CD14-positive monocyte (primary cell): Measurements from ENCODE around the gene GRK5. TPM values are rescaled to one million over a fixed set of nuclear protein-coding genes. Genes with fewer than 3 reads are reported as not detected.
A peak's percentile ranks its signal among the peaks of the same experiment; 100 is the strongest.

ENCODE experiments used
- DNase-seq, 3 donors: peaks; one replicate each; pipeline ENCODE4 v3.0.0-alpha.2; 2011 to 2022
- H2AFZ ChIP-seq: 2 replicates; pipeline ENCODE4 v1.6.0; 2012; ENCODE audit warnings: mild to moderate bottlenecking, low read depth, low read length, inconsistent platforms; ENCODE audit not compliant: insufficient read depth, poor library complexity, severe bottlenecking
- H3K27ac ChIP-seq, 2 donors: 1 replicate in 1 of 2; 2 replicates in 1 of 2; pipeline ENCODE4 v1.5.1; 2012 to 2013; ENCODE audit warnings: low read length in 2 of 2, control low read depth in 1 of 2, inconsistent platforms in 1 of 2, low read depth in 1 of 2, mild to moderate bottlenecking in 1 of 2
- H3K27me3 ChIP-seq, 2 donors: one replicate each; pipeline versions ENCODE4 v1.6.0 to v1.6.1; 2011 to 2013; ENCODE audit warnings: low read length in 2 of 2; ENCODE audit not compliant: control insufficient read depth in 2 of 2, insufficient read depth in 2 of 2
- H3K36me3 ChIP-seq, 2 donors: replicated peaks in 1 of 2; 1 replicate in 1 of 2; 2 replicates in 1 of 2; pipeline versions ENCODE4 v1.5.1 to v1.6.1; 2012 to 2013; ENCODE audit warnings: low read length in 2 of 2, control low read depth in 1 of 2, inconsistent platforms in 1 of 2, mild to moderate bottlenecking in 1 of 2; ENCODE audit not compliant: insufficient read depth in 2 of 2, control insufficient read depth in 1 of 2
- H3K4me1 ChIP-seq, 2 donors: 1 replicate in 1 of 2; 2 replicates in 1 of 2; pipeline versions ENCODE4 v1.5.1 to v1.6.1; 2012 to 2013; ENCODE audit warnings: low read length in 2 of 2, control low read depth in 1 of 2, inconsistent platforms in 1 of 2, mild to moderate bottlenecking in 1 of 2, moderate library complexity in 1 of 2; ENCODE audit not compliant: insufficient read depth in 2 of 2, control insufficient read depth in 1 of 2
- H3K4me2 ChIP-seq: replicated peaks from 2 replicates; pipeline ENCODE3; 2012; ENCODE audit warnings: low read length, moderate library complexity, mild to moderate bottlenecking; ENCODE audit not compliant: poor library complexity, severe bottlenecking; ENCODE audit errors: extremely low read depth
- H3K4me3 ChIP-seq, 3 experiments: fragments of 200-600 bp in 1 of 3; sonication (generic) in 1 of 3; replicated peaks in 1 of 3; 1 replicate in 2 of 3; 2 replicates in 1 of 3; pipeline ENCODE4 v1.5.1; 2011 to 2013; ENCODE audit warnings: low read length in 3 of 3, mild to moderate bottlenecking in 3 of 3, control low read depth in 2 of 3, low read depth in 2 of 3, inconsistent platforms in 1 of 3, moderate library complexity in 1 of 3
- H3K79me2 ChIP-seq: 2 replicates; pipeline ENCODE4 v1.6.0; 2012; ENCODE audit warnings: mild to moderate bottlenecking, control low read depth, inconsistent platforms, low read length, moderate library complexity; ENCODE audit not compliant: insufficient read depth
- H3K9ac ChIP-seq: 2 replicates; pipeline ENCODE4 v1.6.0; 2017; ENCODE audit warnings: low read length, mild to moderate bottlenecking; ENCODE audit not compliant: insufficient read depth, poor library complexity, severe bottlenecking
- H3K9me3 ChIP-seq, 2 donors: replicated peaks in 1 of 2; 1 replicate in 1 of 2; 2 replicates in 1 of 2; pipeline versions ENCODE4 v1.5.1 to v1.6.1; 2012 to 2013; ENCODE audit warnings: low read length in 2 of 2, control low read depth in 1 of 2; ENCODE audit not compliant: control insufficient read depth in 1 of 2, insufficient read depth in 1 of 2
- H4K20me1 ChIP-seq: 2 replicates; pipeline ENCODE4 v1.6.0; 2012; ENCODE audit warnings: mild to moderate bottlenecking, low read length, control low read depth, moderate library complexity; ENCODE audit not compliant: insufficient read depth
- H3K27ac Mint-ChIP-seq, 7 donors: one replicate each; pipeline ENCODE4 v1.8.0; 2020; ENCODE audit warnings: mild to moderate bottlenecking in 7 of 7, mixed read lengths in 7 of 7, moderate library complexity in 6 of 7, inconsistent platforms in 2 of 7
- H3K27me3 Mint-ChIP-seq, 3 donors: one replicate each; pipeline ENCODE4 v1.8.0; 2021 to 2022; ENCODE audit warnings: low read depth in 3 of 3, mild to moderate bottlenecking in 3 of 3, mixed read lengths in 3 of 3, moderate library complexity in 3 of 3, inconsistent platforms in 1 of 3
- H3K36me3 Mint-ChIP-seq, 2 donors: one replicate each; pipeline ENCODE4 v1.8.0; 2020; ENCODE audit warnings: mixed read lengths in 2 of 2, inconsistent platforms in 1 of 2, mild to moderate bottlenecking in 1 of 2
- H3K4me1 Mint-ChIP-seq: one replicate; pipeline ENCODE4 v1.8.0; 2020; ENCODE audit warnings: mild to moderate bottlenecking, mixed read lengths
- H3K4me3 Mint-ChIP-seq, 2 donors: one replicate each; pipeline ENCODE4 v1.8.0; 2020; ENCODE audit warnings: mild to moderate bottlenecking in 2 of 2, mixed read lengths in 2 of 2, moderate library complexity in 1 of 2
- H3K9me3 Mint-ChIP-seq, 7 donors: one replicate each; pipeline ENCODE4 v1.8.0; 2020 to 2022; ENCODE audit warnings: mixed read lengths in 7 of 7, mild to moderate bottlenecking in 6 of 7, moderate library complexity in 6 of 7, inconsistent platforms in 2 of 7
- WGBS: methylation state at CpG from one replicate; pipeline ENCODE4 v1.1.5; 2013; ENCODE audit warnings: missing lambda C conversion rate; ENCODE audit not compliant: insufficient coverage; 5-methylcytosine and 5-hydroxymethylcytosine counted together
- intact Hi-C, 2 donors: fragments of 100-400 bp; cut with micrococcal nuclease; formaldehyde crosslinking; loops; one replicate each; pipeline versions ENCODE4 v1.15.0 to v1.15.1; 2023
- polyA plus RNA-seq, 3 donors: library from polyadenylated mRNA; depleted of rRNA in 1 of 3; unstranded in 2 of 3; stranded (reverse) in 1 of 3; fragments of 300-500 nt in 2 of 3; fragments of >200 nt in 1 of 3; fragmentation: Illumina TruSeq in 2 of 3; gene quantifications; 1 replicate in 2 of 3; 2 replicates in 1 of 3; pipeline ENCODE4 v1.2.3, GENCODE V29; 2012 to 2021
- TF ChIP-seq, protein P1 (sequence below): fragments of 200-600 bp; IDR thresholded peaks from one replicate; pipeline ENCODE4 v1.8.0; 2022; ENCODE audit warnings: antibody characterized with exemption, mild to moderate bottlenecking

The GRK5 gene
- polyA plus RNA-seq, 3 donors: 1.2 to 6.5 (median 2.8) TPM

DNA sequence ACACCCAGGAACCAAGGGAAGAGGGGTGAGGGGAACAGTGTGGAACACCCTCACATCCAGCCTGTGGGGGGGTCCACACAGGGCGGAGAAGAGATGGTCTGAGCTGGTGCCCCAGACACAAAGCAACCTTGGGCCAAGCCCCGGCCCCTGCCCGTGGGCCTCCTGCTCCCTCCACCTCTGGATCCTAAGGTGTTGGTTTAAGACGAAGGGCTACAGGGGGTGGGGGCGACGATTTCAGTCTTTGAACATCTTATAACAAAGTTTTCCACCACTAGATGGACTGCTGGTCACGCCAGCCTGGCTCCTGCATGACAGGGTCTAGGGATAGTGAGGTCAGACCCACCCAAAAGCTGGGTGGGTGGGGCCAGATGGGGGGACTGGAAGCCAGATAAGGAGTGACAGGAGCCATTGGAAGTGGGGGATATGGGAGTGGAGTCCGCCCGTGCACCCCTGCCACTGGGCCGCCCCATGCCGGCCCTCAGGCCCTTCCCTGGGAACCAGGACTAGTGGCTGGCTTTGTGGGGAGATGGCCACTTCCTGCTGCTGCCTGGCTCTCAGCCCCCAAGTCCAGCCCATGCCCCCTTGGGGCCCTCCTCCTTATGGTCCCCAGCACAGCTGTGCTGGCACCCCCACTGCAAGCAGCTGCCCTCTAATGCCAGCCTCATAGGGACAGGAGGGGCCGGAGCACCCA, 236.7 kb downstream of the GRK5 start:
- no peak overlapping the region for H3K9ac ChIP-seq
- H3K36me3 ChIP-seq: peaks cover 7 to 15% of the 10 kb centered on the region in 2 donors
- H3K27ac Mint-ChIP-seq: peak overlapping the region in 1 of 7 donors; percentile 75
- intact Hi-C loops: loop anchor here in 1 of 2 donors (10.0 kb wide), 1 partner anchor 249 kb away; no protein-coding TSS in a partner anchor
- no peak overlapping the region for H3K4me3 Mint-ChIP-seq
- no peak overlapping the region for H3K4me3 ChIP-seq
- H3K4me2 ChIP-seq: no peak overlapping the region
- 67% methylated on average over 1 of the region's 12 CpGs for WGBS
- peaks cover 28 to 33% of the 10 kb centered on the region in 2 donors for H3K36me3 Mint-ChIP-seq
- H3K4me1 ChIP-seq: no peaks in the 10 kb centered on the region
- no peaks in the 10 kb centered on the region for H3K79me2 ChIP-seq
- peaks cover 0 to 3% (median 1%) of the 10 kb centered on the region in 3 donors for H3K27me3 Mint-ChIP-seq
- H3K9me3 Mint-ChIP-seq: peaks cover 3 to 12% (median 6%) of the 10 kb centered on the region in 7 donors
- H3K9me3 ChIP-seq: peaks cover 0 to 9% of the 10 kb centered on the region in 2 donors
- no peaks in the 10 kb centered on the region for H3K27me3 ChIP-seq
- H3K4me1 Mint-ChIP-seq: peaks cover 2% of the 10 kb centered on the region
- TF ChIP-seq, protein P1, sequence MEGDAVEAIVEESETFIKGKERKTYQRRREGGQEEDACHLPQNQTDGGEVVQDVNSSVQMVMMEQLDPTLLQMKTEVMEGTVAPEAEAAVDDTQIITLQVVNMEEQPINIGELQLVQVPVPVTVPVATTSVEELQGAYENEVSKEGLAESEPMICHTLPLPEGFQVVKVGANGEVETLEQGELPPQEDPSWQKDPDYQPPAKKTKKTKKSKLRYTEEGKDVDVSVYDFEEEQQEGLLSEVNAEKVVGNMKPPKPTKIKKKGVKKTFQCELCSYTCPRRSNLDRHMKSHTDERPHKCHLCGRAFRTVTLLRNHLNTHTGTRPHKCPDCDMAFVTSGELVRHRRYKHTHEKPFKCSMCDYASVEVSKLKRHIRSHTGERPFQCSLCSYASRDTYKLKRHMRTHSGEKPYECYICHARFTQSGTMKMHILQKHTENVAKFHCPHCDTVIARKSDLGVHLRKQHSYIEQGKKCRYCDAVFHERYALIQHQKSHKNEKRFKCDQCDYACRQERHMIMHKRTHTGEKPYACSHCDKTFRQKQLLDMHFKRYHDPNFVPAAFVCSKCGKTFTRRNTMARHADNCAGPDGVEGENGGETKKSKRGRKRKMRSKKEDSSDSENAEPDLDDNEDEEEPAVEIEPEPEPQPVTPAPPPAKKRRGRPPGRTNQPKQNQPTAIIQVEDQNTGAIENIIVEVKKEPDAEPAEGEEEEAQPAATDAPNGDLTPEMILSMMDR: no peak
- no peak overlapping the region for H2AFZ ChIP-seq
- H3K27ac ChIP-seq: no peak overlapping the region
- no peak for DNase-seq
- H4K20me1 ChIP-seq: no peaks in the 10 kb centered on the region

DNA sequence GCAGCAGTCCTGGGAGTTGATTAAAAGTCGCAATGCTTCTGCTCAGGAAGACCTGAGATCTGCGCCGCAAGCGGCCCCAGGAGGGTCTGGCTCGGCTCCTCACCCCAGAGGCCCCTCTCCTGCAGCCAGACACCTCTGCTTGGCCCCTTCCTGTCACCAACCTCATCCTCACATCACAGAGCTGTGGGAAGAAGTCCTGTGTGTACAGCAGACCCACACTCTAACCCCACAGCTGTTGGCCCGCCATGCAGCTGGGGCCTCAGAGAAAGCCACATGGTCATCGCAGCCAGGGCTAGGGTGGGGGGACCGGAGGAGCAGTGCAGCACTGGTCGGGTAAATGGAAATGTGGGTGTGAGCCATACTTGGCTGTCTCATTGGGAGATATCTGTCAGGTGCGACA, 237.5 kb downstream of the GRK5 start:
- H3K36me3 ChIP-seq: peaks cover 7 to 15% of the 10 kb centered on the region in 2 donors
- Mint-ChIP-seq H3K36me3 (peaks cover 27 to 29% of the 10 kb centered on the region in 2 donors), H3K27ac (peak overlapping the region in 1 of 7 donors; percentile 45), H3K27me3 (peaks cover 0 to 3% (median 1%) of the 10 kb centered on the region in 3 donors), H3K4me1 (peaks cover 2% of the 10 kb centered on the region), H3K4me3 (no peak overlapping the region), H3K9me3 (peaks cover 0 to 5% (median 0%) of the 10 kb centered on the region in 7 donors)
- H3K4me2 ChIP-seq: no peak overlapping the region
- no peaks in the 10 kb centered on the region for H3K4me1 ChIP-seq
- H4K20me1 ChIP-seq: no peaks in the 10 kb centered on the region
- H3K27me3 ChIP-seq: no peaks in the 10 kb centered on the region
- peaks cover 0 to 2% of the 10 kb centered on the region in 2 donors for H3K9me3 ChIP-seq
- WGBS: 90% methylated on average over 7 of the region's 10 CpGs
- DNase-seq: no peak
- no peak overlapping the region for H3K4me3 ChIP-seq
- no peak overlapping the region for H2AFZ ChIP-seq
- H3K27ac ChIP-seq: no peak overlapping the region
- TF ChIP-seq, protein P1: no peak
- H3K79me2 ChIP-seq: no peaks in the 10 kb centered on the region
- H3K9ac ChIP-seq: no peak overlapping the region
- intact Hi-C loops: loop anchor here (5.0 to 10.0 kb wide), 2 partner anchors 248 to 250 kb away; no protein-coding TSS in a partner anchor
